Stomach (tissue), 4 donors: Measurements from ENCODE around the gene NVL.

Source experiments
- EP300 ChIP-seq: sonication (generic); formaldehyde crosslinking; IDR thresholded peaks from one replicate; pipeline ENCODE4 v1.6.1; 2017; ENCODE audit warnings: antibody characterized with exemption
- POLR2A ChIP-seq, 4 donors: fragments of 450-650 bp; IDR thresholded peaks; one replicate each; pipeline ENCODE4 v1.6.1; 2016; ENCODE audit warnings: antibody characterized with exemption in 4 of 4, control low read depth in 2 of 4, mild to moderate bottlenecking in 1 of 4, moderate library complexity in 1 of 4
- POLR2AphosphoS5 ChIP-seq, 3 donors: sonication (generic); formaldehyde crosslinking; IDR thresholded peaks; one replicate each; pipeline ENCODE4 v1.6.1; 2016; ENCODE audit warnings: antibody characterized with exemption in 3 of 3
- TF ChIP-seq, protein P1 (sequence below), 7 experiments: fragments of 450-650 bp in 4 of 7; fragments of 200-600 bp in 3 of 7; sonication (generic) in 3 of 7; IDR thresholded peaks; one replicate each; pipeline ENCODE4 v1.5.1; 2016 to 2019; ENCODE audit warnings: antibody characterized with exemption in 7 of 7, control low read depth in 2 of 7, mild to moderate bottlenecking in 1 of 7

GRCh38 chr1:224192082-224192788, 137.7 kb downstream of the NVL start:
- TF ChIP-seq POLR2AphosphoS5 (IDR thresholded peaks at IDR 0.05) = no peak
- TF ChIP-seq, protein P1, sequence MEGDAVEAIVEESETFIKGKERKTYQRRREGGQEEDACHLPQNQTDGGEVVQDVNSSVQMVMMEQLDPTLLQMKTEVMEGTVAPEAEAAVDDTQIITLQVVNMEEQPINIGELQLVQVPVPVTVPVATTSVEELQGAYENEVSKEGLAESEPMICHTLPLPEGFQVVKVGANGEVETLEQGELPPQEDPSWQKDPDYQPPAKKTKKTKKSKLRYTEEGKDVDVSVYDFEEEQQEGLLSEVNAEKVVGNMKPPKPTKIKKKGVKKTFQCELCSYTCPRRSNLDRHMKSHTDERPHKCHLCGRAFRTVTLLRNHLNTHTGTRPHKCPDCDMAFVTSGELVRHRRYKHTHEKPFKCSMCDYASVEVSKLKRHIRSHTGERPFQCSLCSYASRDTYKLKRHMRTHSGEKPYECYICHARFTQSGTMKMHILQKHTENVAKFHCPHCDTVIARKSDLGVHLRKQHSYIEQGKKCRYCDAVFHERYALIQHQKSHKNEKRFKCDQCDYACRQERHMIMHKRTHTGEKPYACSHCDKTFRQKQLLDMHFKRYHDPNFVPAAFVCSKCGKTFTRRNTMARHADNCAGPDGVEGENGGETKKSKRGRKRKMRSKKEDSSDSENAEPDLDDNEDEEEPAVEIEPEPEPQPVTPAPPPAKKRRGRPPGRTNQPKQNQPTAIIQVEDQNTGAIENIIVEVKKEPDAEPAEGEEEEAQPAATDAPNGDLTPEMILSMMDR (IDR thresholded peaks at IDR 0.05) = no peak
- TF ChIP-seq POLR2A (IDR thresholded peaks at IDR 0.05) = no peak
- no peak for TF ChIP-seq EP300
